HG03280 (cell line): ENCODE data around the gene THAP8.
"Not testable (repeated sequence)": the region's sequence is repeated elsewhere in the genome, so short reads cannot be mapped to it uniquely, and the experiment has no call there.

Experiments used
- ATAC-seq: cut with Tn5 transposase; IDR thresholded peaks from one replicate; pipeline ENCODE4 v1.9.1; 2021; ENCODE audit warnings: mild to moderate bottlenecking, moderate library complexity; ENCODE audit not compliant: unreplicated experiment

The THAP8 gene

DNA sequence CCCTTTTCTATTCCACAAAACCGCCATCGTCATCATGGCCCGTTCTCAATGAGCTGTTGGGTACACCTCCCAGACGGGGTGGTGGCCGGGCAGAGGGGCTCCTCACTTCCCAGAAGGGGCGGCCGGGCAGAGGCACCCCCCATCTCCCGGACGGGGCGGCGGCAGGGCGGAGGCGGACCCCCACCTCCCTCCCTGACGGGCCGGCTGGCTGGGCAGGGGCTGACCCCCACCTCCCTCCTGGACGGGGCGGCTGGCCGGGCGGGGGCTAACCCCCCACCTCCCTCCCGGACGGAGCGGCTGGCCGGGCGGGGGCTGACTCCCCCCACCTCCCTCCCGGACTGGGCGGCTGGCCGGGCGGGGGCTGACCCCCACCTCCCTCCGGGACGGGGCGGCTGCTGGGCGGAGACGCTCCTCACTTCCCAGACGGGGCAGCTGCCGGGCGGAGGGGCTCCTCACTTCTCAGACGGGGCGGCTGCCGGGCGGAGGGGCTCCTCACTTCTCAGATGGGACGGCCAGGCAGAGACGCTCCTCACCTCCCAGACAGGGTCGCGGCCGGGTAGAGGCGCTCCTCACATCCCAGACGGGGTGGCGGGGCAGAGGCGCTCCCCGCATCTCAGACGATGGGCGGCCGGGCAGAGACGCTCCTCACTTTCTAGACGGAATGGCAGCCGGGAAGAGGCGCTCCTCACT lies 14.9 kb upstream of the THAP8 start:
- not testable (repeated sequence) for ATAC-seq

DNA sequence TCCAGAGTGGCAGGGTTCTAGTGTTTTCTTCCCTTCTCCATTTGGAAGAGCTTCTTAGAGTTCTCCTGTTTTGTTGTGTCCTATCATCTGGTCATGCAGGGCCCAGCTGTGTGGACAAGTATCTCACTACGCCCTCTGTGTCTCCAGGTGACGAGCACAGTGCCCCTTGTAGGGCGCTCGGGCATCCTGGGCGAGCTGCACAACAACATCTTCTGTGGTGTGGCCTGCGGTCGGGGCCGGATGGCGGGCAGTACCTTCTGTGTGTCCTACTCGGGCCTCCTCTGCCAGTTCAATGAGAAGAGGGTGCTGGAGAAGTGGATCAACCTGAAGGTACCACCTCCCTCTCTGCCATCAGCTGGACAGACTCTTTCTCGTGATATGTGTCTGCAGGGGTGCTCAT lies 13.6 kb upstream of the THAP8 start:
- no peak for ATAC-seq

- no peak for ATAC-seq
Observed at GRCh38 chr19:36064826-36065225, 10.7 kb upstream of the THAP8 start.

GRCh38 chr19:36061367-36061766 lies 7.3 kb upstream of the THAP8 start:
- no peak for ATAC-seq

- no peak for ATAC-seq
Observed at GRCh38 chr19:36060430-36060829, 6.3 kb upstream of the THAP8 start.

- ATAC-seq: no peak
Observed at GRCh38 chr19:36059180-36059910, 5.3 kb upstream of the THAP8 start.

- no peak for ATAC-seq
Observed at GRCh38 chr19:36058481-36059179, 4.5 kb upstream of the THAP8 start.

DNA sequence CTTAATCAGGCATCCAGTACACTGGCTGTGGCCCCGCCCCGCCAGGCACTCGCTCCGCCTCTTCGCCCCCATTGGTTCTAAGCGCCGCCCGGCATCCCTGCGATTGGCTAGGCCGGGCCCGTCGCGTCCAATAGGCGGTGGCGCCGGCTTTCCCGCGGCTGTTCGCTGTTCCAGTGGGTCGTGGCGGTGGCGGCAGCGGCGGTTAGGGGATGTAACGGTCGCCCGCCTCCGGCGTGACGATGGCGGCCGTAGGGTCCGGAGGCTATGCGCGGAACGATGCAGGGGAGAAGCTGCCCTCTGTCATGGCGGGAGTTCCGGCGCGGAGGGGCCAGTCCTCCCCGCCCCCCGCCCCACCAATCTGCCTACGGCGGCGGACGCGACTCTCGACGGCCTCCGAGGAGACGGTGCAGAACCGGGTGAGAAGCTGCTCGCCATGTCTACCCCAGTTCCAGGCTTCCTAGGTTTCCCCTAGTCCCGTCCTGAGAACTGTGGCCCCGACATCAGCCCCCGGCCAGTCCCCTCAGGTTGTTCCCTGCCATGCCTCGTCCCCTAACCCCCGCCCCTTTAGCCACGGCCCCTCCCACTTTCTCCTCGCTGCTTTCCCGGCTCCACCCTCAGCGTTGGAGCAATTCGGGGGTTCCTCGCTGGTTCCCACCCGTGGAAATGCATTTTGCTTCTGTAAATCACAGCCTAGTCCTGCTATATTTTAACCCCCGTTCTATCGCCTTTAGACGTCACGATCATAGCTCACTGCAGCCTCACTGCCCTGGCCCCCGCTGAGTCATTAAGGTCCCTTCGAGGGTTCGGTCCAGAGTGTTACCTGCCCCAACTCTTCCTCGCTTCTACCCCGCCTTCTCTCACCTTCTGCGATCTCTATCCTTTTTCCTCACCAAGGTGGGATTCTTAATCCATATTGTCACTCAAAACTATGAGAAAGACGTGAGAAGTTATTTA lies 925 bp upstream of the THAP8 start, which contains the start of gene WDR62:
TSS of gene WDR62 (plus strand) at position 165 of the 954 bp plus-strand sequence. CDS start at position 240, 75 bp downstream.
- peak; percentile 77 for ATAC-seq

DNA sequence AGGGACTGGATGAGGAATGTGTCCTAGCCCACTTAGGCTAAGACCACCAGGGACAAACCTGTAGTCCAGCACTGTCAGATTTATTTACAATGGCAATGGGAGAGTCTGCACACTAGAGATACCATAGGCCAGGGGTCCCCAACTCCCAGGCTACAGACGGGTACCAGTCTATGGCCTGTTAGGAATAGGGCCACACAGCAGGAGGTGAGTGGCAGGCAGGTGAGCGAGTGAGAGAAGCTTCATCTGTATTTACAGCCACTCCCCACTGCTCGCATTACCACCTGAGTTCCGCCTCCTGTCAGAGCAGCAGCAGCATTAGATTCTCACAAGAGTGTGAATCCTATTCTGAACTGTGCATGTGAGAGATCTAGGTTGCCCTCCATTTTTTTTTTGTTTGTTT lies 2.4 kb downstream of the THAP8 start:
- ATAC-seq: no peak

DNA sequence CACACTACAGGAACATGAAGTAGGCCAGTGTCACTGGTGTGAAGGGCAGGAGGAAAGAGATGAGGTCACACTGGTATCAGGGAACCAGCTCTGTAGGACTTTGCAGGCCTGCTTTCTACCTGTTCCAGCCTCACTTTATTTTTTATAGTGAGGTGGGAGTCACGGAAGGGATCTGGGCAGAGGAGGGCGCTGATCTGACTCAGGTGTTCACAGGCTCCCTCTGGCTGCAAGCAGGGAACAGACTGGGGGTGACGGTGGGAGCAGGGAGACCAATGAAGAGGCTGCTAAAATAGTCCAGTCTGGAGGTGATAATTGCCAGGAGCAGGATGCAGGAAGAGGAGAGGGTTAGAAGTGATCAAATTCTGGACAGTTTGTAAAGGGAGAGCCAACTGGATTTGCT lies 2.8 kb downstream of the THAP8 start:
- no peak for ATAC-seq

DNA sequence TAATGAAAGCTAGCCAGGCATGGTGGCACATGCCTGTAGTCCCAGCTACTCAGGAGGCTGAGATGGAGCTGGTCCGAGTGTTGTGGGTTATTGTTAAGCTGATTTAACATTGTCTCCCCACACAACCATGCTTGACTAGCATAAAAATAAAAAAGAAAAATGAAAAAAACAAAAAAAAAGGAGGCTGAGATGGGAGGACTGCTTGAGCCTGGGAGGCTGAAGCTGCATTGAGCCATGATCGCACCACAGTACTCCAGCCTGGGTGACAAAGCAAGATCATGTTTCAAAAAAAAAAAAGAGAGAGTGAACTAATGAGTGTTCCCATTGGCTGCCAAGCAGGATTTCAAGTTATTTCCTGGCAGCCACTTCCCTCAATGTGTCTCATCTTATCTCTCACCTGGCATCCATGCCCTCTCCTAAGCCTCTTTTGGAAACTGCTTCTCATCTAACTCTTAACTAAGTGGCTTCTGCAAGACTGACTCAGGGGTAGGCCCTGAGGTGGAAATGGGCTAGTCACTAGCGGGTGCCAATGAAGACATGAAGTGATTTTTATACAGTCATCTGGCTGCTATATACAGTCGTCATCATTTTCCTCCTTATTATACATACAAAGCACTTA lies 4.9 kb downstream of the THAP8 start:
- ATAC-seq: no peak

- ATAC-seq: no peak
Observed at GRCh38 chr19:36047835-36048234, 6.2 kb downstream of the THAP8 start.

- no peak for ATAC-seq
Observed at GRCh38 chr19:36046443-36047050, 7.5 kb downstream of the THAP8 start.

- no peak for ATAC-seq
Observed at GRCh38 chr19:36043952-36044351, 10.1 kb downstream of the THAP8 start.

- ATAC-seq: no peak
Observed at GRCh38 chr19:36041831-36042230, 12.3 kb downstream of the THAP8 start.

DNA sequence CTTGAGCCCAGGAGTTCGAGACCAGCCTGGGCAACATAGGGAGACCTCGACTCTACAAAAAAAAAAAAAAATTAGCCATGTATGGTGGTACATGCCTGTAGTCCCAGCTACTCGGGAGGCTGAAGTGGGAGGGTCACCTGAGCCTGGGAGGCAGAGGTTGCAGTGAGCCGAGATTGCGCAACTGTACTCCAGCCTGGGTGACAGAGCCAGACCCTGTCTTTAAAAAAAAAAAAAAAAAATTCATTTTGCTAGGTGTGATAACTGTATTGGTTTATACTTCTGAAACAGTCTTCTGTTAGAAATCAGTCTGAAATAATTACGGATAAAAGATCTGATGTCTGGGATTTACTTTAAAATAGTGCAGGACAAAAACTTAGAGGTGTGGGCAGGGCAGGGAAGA lies 13.0 kb downstream of the THAP8 start:
- not testable (repeated sequence) for ATAC-seq

GRCh38 chr19:36040495-36040894 lies 13.6 kb downstream of the THAP8 start:
- ATAC-seq: no peak

GRCh38 chr19:36032251-36033104 lies 21.6 kb downstream of the THAP8 start, which contains the start of gene CLIP3:
Gene CLIP3 (minus strand): TSS chr19:36032873. CDS start chr19:36032357, 516 bp downstream.
- ATAC-seq: no peak

- ATAC-seq: no peak
Observed at GRCh38 chr19:36031308-36031707, 22.8 kb downstream of the THAP8 start.
